A549 (cell line): ENCODE measurements around the gene PPP2R2C.

ENCODE experiments used
- NR3C1 ChIP-seq: fragments of >200 bp; sonication (Bioruptor Twin); formaldehyde crosslinking; IDR thresholded peaks from 3 replicates; pipeline ENCODE4 v1.6.1; 2017
- PBX3 ChIP-seq: IDR thresholded peaks from 2 replicates; pipeline ENCODE4 v1.6.1; 2012
- POLR2A ChIP-seq: IDR thresholded peaks from 2 replicates; pipeline ENCODE4 v1.6.1; 2012; ENCODE audit warnings: mild to moderate bottlenecking, low read length
- RAD21 ChIP-seq, 2 experiments: fragments of >200 bp in 1 of 2; sonication (Bioruptor Twin) in 1 of 2; formaldehyde crosslinking in 1 of 2; IDR thresholded peaks in 1 of 2; conservative IDR thresholded peaks in 1 of 2; 2 replicates in 1 of 2; 3 replicates in 1 of 2; pipeline ENCODE4 v1.6.1; 2012 to 2018; ENCODE audit warnings: inconsistent platforms in 1 of 2
- TF ChIP-seq, protein P1 (sequence below): fragments of >200 bp; sonication (Bioruptor Twin); formaldehyde crosslinking; IDR thresholded peaks from 3 replicates; pipeline ENCODE4 v1.5.1; 2016

DNA sequence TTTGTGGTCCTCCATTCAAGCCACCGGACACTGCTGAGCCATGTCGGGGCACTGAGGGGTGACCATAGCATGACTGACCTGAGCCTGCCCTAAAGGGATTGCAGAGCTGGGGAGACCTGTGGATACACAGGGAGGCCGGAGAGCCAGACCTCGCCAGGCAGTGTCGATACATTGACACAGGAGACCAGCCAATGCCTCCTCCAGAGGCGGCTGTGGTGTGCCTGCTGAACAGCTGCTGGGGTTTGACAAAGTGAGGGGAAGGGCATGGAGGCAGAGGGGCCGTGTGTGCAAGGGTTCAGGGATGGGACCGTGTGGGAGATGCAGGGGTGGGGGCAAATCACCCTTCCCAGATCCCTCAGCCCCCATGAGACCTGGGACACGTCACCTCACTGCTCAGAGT is 48.0 kb downstream of the PPP2R2C start:
- TF ChIP-seq, protein P1, sequence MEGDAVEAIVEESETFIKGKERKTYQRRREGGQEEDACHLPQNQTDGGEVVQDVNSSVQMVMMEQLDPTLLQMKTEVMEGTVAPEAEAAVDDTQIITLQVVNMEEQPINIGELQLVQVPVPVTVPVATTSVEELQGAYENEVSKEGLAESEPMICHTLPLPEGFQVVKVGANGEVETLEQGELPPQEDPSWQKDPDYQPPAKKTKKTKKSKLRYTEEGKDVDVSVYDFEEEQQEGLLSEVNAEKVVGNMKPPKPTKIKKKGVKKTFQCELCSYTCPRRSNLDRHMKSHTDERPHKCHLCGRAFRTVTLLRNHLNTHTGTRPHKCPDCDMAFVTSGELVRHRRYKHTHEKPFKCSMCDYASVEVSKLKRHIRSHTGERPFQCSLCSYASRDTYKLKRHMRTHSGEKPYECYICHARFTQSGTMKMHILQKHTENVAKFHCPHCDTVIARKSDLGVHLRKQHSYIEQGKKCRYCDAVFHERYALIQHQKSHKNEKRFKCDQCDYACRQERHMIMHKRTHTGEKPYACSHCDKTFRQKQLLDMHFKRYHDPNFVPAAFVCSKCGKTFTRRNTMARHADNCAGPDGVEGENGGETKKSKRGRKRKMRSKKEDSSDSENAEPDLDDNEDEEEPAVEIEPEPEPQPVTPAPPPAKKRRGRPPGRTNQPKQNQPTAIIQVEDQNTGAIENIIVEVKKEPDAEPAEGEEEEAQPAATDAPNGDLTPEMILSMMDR: no peak
- TF ChIP-seq PBX3 (no peak), NR3C1 (no peak), POLR2A (no peak), RAD21 (conservative IDR thresholded peaks at IDR 0.05 in 1 of 2, IDR thresholded peaks at IDR 0.05 in 1 of 2) (no peak)
